Subcutaneous adipose tissue (tissue), 4 donors: Measurements from ENCODE around the gene CDK15. TPM values are rescaled to one million over a fixed set of nuclear protein-coding genes. Genes with fewer than 3 reads are reported as not detected.

Experiments
- total RNA-seq, 4 donors: library from RNA; depleted of rRNA; stranded (reverse); fragments of >200 nt; gene quantifications; one replicate each; pipeline ENCODE4 v1.1.0, GENCODE V29; 2016
- TF ChIP-seq, protein P1 (sequence below): fragments of 450-650 bp; IDR thresholded peaks from one replicate; pipeline ENCODE4 v1.5.1; 2016; ENCODE audit warnings: low read depth, mild to moderate bottlenecking, control low read depth, antibody characterized with exemption, moderate library complexity

The CDK15 gene
- total RNA-seq, 4 donors from 2014 or later = 0.57 to 6.5 (median 3.8) TPM

DNA sequence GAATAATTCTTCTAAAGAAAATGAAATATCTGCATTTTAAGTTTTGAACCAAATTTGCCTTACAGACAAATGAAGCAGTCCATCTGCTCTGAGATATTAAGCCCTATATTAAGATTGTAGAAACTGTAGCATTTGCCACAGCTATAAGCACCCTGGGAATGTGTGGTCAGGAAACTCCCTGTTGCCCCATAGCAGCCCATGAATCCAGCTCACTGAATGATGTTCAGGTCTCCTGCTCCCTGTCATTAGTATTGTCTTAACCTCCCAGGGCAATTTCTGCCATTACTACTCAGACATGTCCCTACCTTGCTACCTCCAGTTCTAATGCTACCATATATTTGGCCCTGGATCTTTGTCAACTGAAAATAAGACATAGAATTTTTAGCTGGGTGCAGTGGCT is 41.1 kb downstream of the CDK15 start:
- TF ChIP-seq, protein P1, sequence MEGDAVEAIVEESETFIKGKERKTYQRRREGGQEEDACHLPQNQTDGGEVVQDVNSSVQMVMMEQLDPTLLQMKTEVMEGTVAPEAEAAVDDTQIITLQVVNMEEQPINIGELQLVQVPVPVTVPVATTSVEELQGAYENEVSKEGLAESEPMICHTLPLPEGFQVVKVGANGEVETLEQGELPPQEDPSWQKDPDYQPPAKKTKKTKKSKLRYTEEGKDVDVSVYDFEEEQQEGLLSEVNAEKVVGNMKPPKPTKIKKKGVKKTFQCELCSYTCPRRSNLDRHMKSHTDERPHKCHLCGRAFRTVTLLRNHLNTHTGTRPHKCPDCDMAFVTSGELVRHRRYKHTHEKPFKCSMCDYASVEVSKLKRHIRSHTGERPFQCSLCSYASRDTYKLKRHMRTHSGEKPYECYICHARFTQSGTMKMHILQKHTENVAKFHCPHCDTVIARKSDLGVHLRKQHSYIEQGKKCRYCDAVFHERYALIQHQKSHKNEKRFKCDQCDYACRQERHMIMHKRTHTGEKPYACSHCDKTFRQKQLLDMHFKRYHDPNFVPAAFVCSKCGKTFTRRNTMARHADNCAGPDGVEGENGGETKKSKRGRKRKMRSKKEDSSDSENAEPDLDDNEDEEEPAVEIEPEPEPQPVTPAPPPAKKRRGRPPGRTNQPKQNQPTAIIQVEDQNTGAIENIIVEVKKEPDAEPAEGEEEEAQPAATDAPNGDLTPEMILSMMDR = no peak

DNA sequence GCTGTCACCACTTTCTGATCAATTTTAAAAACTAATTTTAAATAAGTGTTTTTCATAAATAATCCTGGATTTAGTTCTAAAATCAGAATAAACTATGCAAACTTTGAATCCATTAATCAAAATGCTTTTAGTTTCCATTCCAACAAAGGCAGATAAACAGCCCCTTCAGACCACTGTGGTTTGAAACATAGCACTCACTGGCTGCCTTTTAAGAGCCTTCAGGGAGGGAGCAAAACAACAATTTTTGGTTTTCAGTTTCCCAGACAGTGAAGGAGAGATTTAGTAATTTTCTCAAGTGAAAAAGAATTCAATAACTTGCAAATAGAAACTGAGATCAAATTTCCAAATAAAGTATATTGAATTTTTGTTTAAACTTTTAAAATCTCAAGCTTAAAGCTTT is 46.1 kb downstream of the CDK15 start:
- TF ChIP-seq, protein P1 = no peak

GRCh38 chr2:201852878-201853415 is 46.6 kb downstream of the CDK15 start:
- TF ChIP-seq, protein P1 = no peak

GRCh38 chr2:201854221-201854801 is 48.0 kb downstream of the CDK15 start:
- TF ChIP-seq, protein P1 = no peak

- TF ChIP-seq, protein P1 = no peak
Observed at GRCh38 chr2:201854841-201855240, 48.5 kb downstream of the CDK15 start.

DNA sequence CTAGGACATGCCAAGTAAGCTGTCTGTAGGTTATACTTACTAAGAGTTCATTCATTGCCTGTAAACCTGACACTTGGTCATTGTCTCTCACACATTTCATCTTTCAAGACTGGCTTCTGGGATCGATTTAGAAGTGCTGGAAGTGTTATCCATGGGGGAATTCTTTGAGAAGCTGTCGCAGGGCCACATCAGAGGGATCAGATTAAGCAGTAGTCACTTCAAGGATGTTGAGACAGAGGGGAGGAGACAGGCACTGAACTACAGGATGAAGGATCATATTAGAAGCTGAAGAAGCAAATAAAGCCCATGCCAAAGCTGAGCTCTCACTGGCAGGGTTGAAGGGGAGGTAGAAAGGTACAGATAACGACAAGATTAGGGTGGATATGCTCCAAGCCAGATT is 49.0 kb downstream of the CDK15 start:
- TF ChIP-seq, protein P1 = no peak

GRCh38 chr2:201857326-201857725 is 51.0 kb downstream of the CDK15 start:
- TF ChIP-seq, protein P1 = no peak
